OCI-LY7 (cell line): ENCODE data around the gene FHOD3. TPM values are rescaled to one million over a fixed set of nuclear protein-coding genes. Genes with fewer than 3 reads are reported as not detected.

Experiments used
- BruUV-seq: library from RNA; stranded (reverse); fragments of 400-500 nt; replicated peaks from 2 replicates; lab custom pipeline; 2021; lab: Mats Ljungman, UMichigan
- CTCF ChIA-PET: fragments of 300-600 bp; sonication (Branson Sonifier 250); formaldehyde crosslinking; loops from one replicate; lab custom pipeline; 2022; ENCODE audit warnings: antibody characterized with exemption; ENCODE audit not compliant: unreplicated experiment; lab: Charles Lee
- POLR2A ChIA-PET: fragments of 300-600 bp; sonication (Branson Sonifier 250); formaldehyde crosslinking; loops from one replicate; lab custom pipeline; 2022; ENCODE audit warnings: antibody characterized with exemption; lab: Charles Lee
- DNase-seq: peaks from one replicate; pipeline ENCODE4 v3.0.0-alpha.2; 2015; ENCODE audit warnings: low spot score
- H2AFZ ChIP-seq: fragments of 200-600 bp; sonication (generic), shearing (Covaris generic); 2 replicates; pipeline ENCODE4 v1.6.1; 2014; ENCODE audit warnings: mild to moderate bottlenecking, antibody characterized with exemption, low read length, moderate library complexity
- H3K27ac ChIP-seq: fragments of 200-600 bp; sonication (generic); 2 replicates; pipeline ENCODE4 v1.5.1; 2014; ENCODE audit warnings: mixed run types, low read depth, mild to moderate bottlenecking, moderate library complexity, low read length, inconsistent platforms; ENCODE audit not compliant: poor library complexity, severe bottlenecking
- H3K36me3 ChIP-seq: fragments of 200-600 bp; sonication (generic); 2 replicates; pipeline ENCODE4 v1.6.1; 2014; ENCODE audit warnings: mild to moderate bottlenecking, antibody characterized with exemption, low read length, moderate library complexity, mixed read lengths; ENCODE audit not compliant: insufficient read depth
- H3K4me1 ChIP-seq: fragments of 200-600 bp; sonication (generic); 2 replicates; pipeline ENCODE4 v1.5.1; 2014; ENCODE audit warnings: mild to moderate bottlenecking, low read length; ENCODE audit not compliant: insufficient read depth, poor library complexity, severe bottlenecking
- H3K4me2 ChIP-seq: fragments of 200-600 bp; sonication (generic); 2 replicates; pipeline ENCODE4 v1.6.1; 2014; ENCODE audit warnings: mild to moderate bottlenecking, low read length
- H3K4me3 ChIP-seq: fragments of 200-600 bp; sonication (generic); 2 replicates; pipeline ENCODE4 v1.5.1; 2014; ENCODE audit warnings: mild to moderate bottlenecking, low read depth, low read length; ENCODE audit not compliant: poor library complexity, severe bottlenecking
- H3K79me2 ChIP-seq: fragments of 200-600 bp; sonication (generic); 2 replicates; pipeline ENCODE4 v1.6.1; 2016; ENCODE audit warnings: low read depth, mild to moderate bottlenecking, low read length, moderate library complexity, mixed read lengths; ENCODE audit not compliant: insufficient read depth
- H3K9me2 ChIP-seq: fragments of 200-600 bp; sonication (generic); 2 replicates; pipeline ENCODE4 v1.6.1; 2016; ENCODE audit warnings: mild to moderate bottlenecking, low read length, mixed read lengths; ENCODE audit not compliant: insufficient read depth
- H3K9me3 ChIP-seq: fragments of 200-600 bp; sonication (generic); 2 replicates; pipeline ENCODE4 v1.6.1; 2014; ENCODE audit warnings: mild to moderate bottlenecking, mixed run types, low read length, mixed read lengths
- H4K20me1 ChIP-seq: fragments of 200-600 bp; sonication (generic); 2 replicates; pipeline ENCODE4 v1.6.1; 2014; ENCODE audit warnings: mild to moderate bottlenecking, antibody characterized with exemption, low read length, moderate library complexity, mixed read lengths; ENCODE audit not compliant: insufficient read depth
- CTCF ChIP-seq: fragments of 200-600 bp; sonication (generic); conservative IDR thresholded peaks from 2 replicates; pipeline ENCODE4 v1.5.1; 2014; ENCODE audit warnings: mild to moderate bottlenecking, antibody characterized with exemption, low read length, moderate library complexity, mixed read lengths
- EZH2phosphoT487 ChIP-seq: fragments of 200-600 bp; sonication (generic); IDR thresholded peaks from 2 replicates; pipeline ENCODE4 v1.6.1; 2018; ENCODE audit warnings: low read depth, borderline replicate concordance, mild to moderate bottlenecking, mixed run types, antibody characterized with exemption, low read length, moderate library complexity, mixed read lengths
- intact Hi-C: fragments of 100-400 bp; cut with micrococcal nuclease; formaldehyde crosslinking; loops from one replicate; pipeline ENCODE4 v1.10.0; 2022; ENCODE audit not compliant: unreplicated experiment
- total RNA-seq, 2 experiments: library from RNA; depleted of rRNA in 1 of 2; stranded (reverse); fragments of >200 nt in 1 of 2; shearing (Covaris generic) in 1 of 2; gene quantifications; 2 replicates each; pipeline ENCODE4 v1.2.3, GENCODE V29; 2014 to 2022

The FHOD3 gene
- total RNA-seq, 2 experiments from 2014 or later: 0.06 to 2.4 TPM

DNA sequence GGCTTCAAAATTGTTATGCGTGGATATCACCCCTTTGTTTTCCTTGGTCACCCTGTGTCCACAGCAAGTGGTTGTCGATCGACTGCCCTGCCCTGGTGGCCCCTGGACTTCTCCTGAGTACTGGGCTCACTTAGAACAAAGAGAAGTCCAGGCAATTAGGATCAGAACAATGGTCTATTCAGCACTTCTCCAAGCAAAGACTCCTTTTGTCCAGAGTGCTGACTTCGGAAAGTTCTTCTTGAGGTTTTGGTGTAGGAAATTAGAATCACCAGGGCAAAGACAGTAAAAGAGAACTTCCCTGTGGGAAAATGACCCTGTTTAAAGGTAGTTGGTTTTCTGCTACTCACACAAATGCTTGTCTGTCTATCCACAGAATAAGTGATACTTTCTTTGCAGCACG is 173.9 kb downstream of the FHOD3 start:
- CTCF ChIA-PET: no interaction called here
- TF ChIP-seq CTCF: no peak
- no peak for TF ChIP-seq EZH2phosphoT487
- Histone ChIP-seq H3K9me3 (no peaks in the 10 kb centered on the region), H3K9me2 (no peaks in the 10 kb centered on the region), H3K4me2 (no peak overlapping the region), H3K36me3 (no peaks in the 10 kb centered on the region), H3K4me1 (no peaks in the 10 kb centered on the region), H3K27ac (no peak overlapping the region), H4K20me1 (no peaks in the 10 kb centered on the region), H3K79me2 (no peaks in the 10 kb centered on the region), H3K4me3 (no peak overlapping the region), H2AFZ (no peak overlapping the region)
- intact Hi-C loops: no loop called here
- BruUV-seq: no TSS peak
- POLR2A ChIA-PET: no interaction called here
- DNase-seq: no peak

- DNase-seq: no peak
- H3K27ac ChIP-seq: no peak overlapping the region
- CTCF ChIA-PET: no interaction called here
- H3K9me3 ChIP-seq: no peaks in the 10 kb centered on the region
- H3K4me2 ChIP-seq: no peak overlapping the region
- TF ChIP-seq EZH2phosphoT487: no peak
- no peaks in the 10 kb centered on the region for H3K9me2 ChIP-seq
- no peaks in the 10 kb centered on the region for H3K4me1 ChIP-seq
- BruUV-seq: no TSS peak
- H4K20me1 ChIP-seq: no peaks in the 10 kb centered on the region
- no peak overlapping the region for H3K4me3 ChIP-seq
- H3K36me3 ChIP-seq: no peaks in the 10 kb centered on the region
- intact Hi-C loops: no loop called here
- H3K79me2 ChIP-seq: no peaks in the 10 kb centered on the region
- H2AFZ ChIP-seq: no peak overlapping the region
- POLR2A ChIA-PET: no interaction called here
Measured at GRCh38 chr18:36476433-36476832, 178.9 kb downstream of the FHOD3 start.

GRCh38 chr18:36477776-36478175 is 180.3 kb downstream of the FHOD3 start:
- Histone ChIP-seq H3K9me2 (no peaks in the 10 kb centered on the region), H3K36me3 (no peaks in the 10 kb centered on the region), H3K4me3 (no peak overlapping the region), H3K9me3 (no peaks in the 10 kb centered on the region), H4K20me1 (no peaks in the 10 kb centered on the region), H3K4me2 (no peak overlapping the region), H3K4me1 (no peaks in the 10 kb centered on the region), H3K27ac (no peak overlapping the region), H3K79me2 (no peaks in the 10 kb centered on the region), H2AFZ (no peak overlapping the region)
- CTCF ChIA-PET: no interaction called here
- TF ChIP-seq EZH2phosphoT487: no peak
- no peak for TF ChIP-seq CTCF
- intact Hi-C loops: no loop called here
- POLR2A ChIA-PET: no interaction called here
- DNase-seq: no peak
- no TSS peak for BruUV-seq
